Duodenal mucosa (tissue), 2 donors: ENCODE results near the gene CD44.

Experiments
- H3K27ac ChIP-seq: one replicate; pipeline ENCODE4 v1.7.0; 2013; ENCODE audit warnings: low read depth, low read length
- H3K27me3 ChIP-seq, 2 donors: one replicate each; pipeline ENCODE4 v1.7.0; 2013; ENCODE audit warnings: low read length in 2 of 2, control low read depth in 1 of 2; ENCODE audit not compliant: insufficient read depth in 2 of 2, control insufficient read depth in 1 of 2
- H3K36me3 ChIP-seq, 2 donors: one replicate each; pipeline ENCODE4 v1.7.0; 2013; ENCODE audit warnings: low read length in 2 of 2, control low read depth in 1 of 2; ENCODE audit not compliant: insufficient read depth in 2 of 2, control insufficient read depth in 1 of 2
- H3K4me1 ChIP-seq, 2 donors: one replicate each; pipeline ENCODE4 v1.7.0; 2013; ENCODE audit warnings: low read length in 2 of 2, control low read depth in 1 of 2; ENCODE audit not compliant: insufficient read depth in 2 of 2, control insufficient read depth in 1 of 2
- H3K4me3 ChIP-seq, 2 donors: one replicate each; pipeline ENCODE4 v1.7.0; 2013; ENCODE audit warnings: low read length in 2 of 2, low read depth in 1 of 2
- H3K9ac ChIP-seq, 2 donors: one replicate each; pipeline ENCODE4 v1.7.0; 2013; ENCODE audit warnings: low read length in 2 of 2, low read depth in 1 of 2
- H3K9me3 ChIP-seq, 2 donors: one replicate each; pipeline ENCODE4 v1.7.0; 2013; ENCODE audit warnings: low read length in 2 of 2, control low read depth in 1 of 2; ENCODE audit not compliant: control insufficient read depth in 1 of 2

Gene CD44

GRCh38 chr11:35253237-35253636 is 114.3 kb downstream of the CD44 start:
- H3K4me3 ChIP-seq = no peak overlapping the region

DNA sequence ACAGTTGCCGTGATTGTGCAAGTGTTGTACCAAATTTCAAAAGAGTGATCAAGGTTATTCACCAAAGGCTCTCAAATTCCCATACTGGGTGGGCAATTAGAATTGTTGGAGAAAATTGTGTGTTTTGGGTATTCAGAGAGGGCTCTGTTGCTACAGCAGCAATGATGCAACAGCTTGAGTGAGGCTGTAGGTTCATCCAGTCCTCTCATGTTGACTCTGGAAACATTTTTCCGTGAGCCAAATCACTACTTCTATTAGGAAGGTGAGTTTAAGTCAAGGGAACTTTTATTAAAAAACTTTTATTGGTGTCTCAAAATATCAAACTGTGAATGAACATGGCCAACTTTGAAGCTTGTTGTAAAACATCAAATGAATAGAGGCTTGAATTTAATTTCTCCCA is 116.5 kb downstream of the CD44 start:
- Histone ChIP-seq H3K4me3 (no peak overlapping the region), H3K27ac (no peak overlapping the region), H3K4me1 (peaks cover 0 to 4% of the 10 kb centered on the region in 2 donors), H3K36me3 (no peaks in the 10 kb centered on the region), H3K9me3 (no peaks in the 10 kb centered on the region), H3K27me3 (no peaks in the 10 kb centered on the region), H3K9ac (no peak overlapping the region)

More at GRCh38 chr11:35253237-35253636, 114.3 kb downstream of the CD44 start:
- Histone ChIP-seq H3K4me1 (peaks cover 0 to 4% of the 10 kb centered on the region in 2 donors), H3K27me3 (no peaks in the 10 kb centered on the region), H3K27ac (no peak overlapping the region), H3K9me3 (peaks cover 0 to 2% of the 10 kb centered on the region in 2 donors), H3K9ac (no peak overlapping the region), H3K36me3 (no peaks in the 10 kb centered on the region)

DNA sequence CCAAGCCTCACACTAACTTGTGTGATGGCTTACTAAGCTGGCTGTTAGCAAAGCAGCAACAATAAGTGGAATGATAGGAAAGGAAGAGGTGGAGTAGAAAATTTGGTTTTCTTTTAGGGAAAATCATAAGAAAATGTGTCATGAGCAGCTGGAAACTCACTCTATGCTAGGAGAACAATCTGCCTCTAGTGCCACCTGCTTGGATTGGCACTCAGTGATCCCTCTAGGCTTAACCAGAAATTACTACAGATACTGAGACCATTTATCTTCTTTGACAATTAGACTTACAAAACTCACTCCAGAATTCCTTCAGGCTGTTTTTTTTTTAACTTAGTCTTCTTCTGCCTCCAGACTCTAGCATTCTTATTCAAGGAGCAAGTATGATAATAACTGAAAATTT is 117.3 kb downstream of the CD44 start:
- Histone ChIP-seq H3K27ac (no peak overlapping the region), H3K9me3 (no peaks in the 10 kb centered on the region), H3K4me3 (no peak overlapping the region), H3K4me1 (peaks cover 0 to 4% of the 10 kb centered on the region in 2 donors), H3K9ac (no peak overlapping the region), H3K36me3 (no peaks in the 10 kb centered on the region), H3K27me3 (no peaks in the 10 kb centered on the region)

DNA sequence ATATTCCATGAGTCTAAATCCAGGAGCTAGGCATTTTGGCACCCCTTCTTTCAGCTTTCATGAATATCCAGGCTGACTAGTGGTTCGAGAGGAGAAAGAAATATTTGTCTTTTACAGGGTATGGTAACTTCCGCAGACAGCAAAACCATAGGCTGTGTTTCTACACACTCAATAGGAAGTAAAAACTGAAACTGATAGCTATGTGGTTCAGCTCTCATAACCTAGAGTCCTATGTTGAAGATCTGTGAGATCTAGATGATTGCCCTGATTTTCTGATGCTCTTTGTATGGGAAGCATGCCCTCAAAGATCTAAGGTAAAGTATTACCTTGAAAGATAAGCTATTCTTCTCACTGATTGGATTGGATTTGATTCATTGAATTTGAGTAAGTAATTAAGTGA is 118.3 kb downstream of the CD44 start:
- no peak overlapping the region for H3K27ac ChIP-seq
- no peak overlapping the region for H3K9ac ChIP-seq
- no peak overlapping the region for H3K4me3 ChIP-seq
- H3K27me3 ChIP-seq = no peaks in the 10 kb centered on the region
- H3K4me1 ChIP-seq = peaks cover 0 to 4% of the 10 kb centered on the region in 2 donors
- H3K9me3 ChIP-seq = no peaks in the 10 kb centered on the region
- H3K36me3 ChIP-seq = no peaks in the 10 kb centered on the region

DNA sequence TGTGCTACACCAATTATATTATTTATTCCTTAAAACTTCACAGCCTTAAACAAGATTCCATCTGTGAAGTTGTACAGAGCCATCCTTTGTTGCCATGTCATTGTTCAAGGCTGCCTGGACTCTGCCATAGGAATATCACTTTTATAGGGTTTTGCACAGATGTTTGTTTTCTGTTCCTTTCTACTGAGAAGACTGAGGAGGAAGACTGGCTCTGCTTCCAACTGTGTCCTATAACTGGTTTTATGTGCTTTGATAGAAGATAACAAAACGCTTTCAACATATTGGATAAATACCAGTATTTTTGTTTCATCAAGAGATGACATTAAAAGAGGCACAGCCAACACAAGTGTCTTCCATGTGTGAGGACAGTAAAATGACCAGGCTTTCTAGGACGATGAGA is 120.6 kb downstream of the CD44 start:
- peaks cover 0 to 4% of the 10 kb centered on the region in 2 donors for H3K4me1 ChIP-seq
- H3K9ac ChIP-seq = no peak overlapping the region
- no peaks in the 10 kb centered on the region for H3K27me3 ChIP-seq

DNA sequence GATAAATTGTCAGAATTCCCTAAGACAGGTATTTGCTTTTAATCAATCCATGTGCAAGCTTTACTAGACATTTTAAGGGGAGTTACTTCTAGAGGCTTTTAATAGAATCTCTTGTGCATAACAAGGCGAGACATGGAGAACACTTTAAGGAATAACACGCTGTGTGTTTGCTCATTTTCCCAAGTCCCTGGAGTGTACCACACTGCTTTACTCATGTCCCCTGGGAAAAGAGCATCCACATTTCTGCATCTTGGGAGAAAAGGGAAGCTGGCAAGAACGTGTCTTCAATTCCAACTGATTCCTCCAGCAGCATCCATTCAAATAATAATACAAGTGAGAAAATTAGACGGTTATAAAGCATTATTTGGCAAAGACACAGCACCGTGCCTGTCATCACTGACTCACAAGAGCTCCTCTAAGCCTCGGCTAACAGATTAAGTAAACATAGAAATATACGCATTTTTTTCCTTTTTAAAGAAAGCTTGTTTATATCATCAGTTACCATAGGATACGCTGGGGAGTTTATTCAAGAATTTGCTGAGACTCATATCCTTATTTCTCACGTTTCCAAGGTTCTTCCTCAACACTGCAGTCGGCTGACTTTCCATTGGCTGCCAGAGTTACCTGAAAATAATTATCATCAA is 121.5 kb downstream of the CD44 start:
- Histone ChIP-seq H3K27me3 (no peaks in the 10 kb centered on the region), H3K4me1 (peaks cover 0 to 4% of the 10 kb centered on the region in 2 donors), H3K9me3 (no peaks in the 10 kb centered on the region), H3K9ac (no peak overlapping the region), H3K4me3 (no peak overlapping the region), H3K36me3 (no peaks in the 10 kb centered on the region), H3K27ac (no peak overlapping the region)

More for the DNA sequence above, 120.6 kb downstream of the CD44 start:
- Histone ChIP-seq H3K4me3 (no peak overlapping the region), H3K36me3 (no peaks in the 10 kb centered on the region), H3K27ac (no peak overlapping the region), H3K9me3 (no peaks in the 10 kb centered on the region)

GRCh38 chr11:35261197-35261596 is 122.2 kb downstream of the CD44 start:
- Histone ChIP-seq H3K27ac (no peak overlapping the region), H3K36me3 (no peaks in the 10 kb centered on the region), H3K27me3 (no peaks in the 10 kb centered on the region), H3K9ac (no peak overlapping the region), H3K9me3 (no peaks in the 10 kb centered on the region), H3K4me3 (no peak overlapping the region), H3K4me1 (peaks cover 0 to 4% of the 10 kb centered on the region in 2 donors)

DNA sequence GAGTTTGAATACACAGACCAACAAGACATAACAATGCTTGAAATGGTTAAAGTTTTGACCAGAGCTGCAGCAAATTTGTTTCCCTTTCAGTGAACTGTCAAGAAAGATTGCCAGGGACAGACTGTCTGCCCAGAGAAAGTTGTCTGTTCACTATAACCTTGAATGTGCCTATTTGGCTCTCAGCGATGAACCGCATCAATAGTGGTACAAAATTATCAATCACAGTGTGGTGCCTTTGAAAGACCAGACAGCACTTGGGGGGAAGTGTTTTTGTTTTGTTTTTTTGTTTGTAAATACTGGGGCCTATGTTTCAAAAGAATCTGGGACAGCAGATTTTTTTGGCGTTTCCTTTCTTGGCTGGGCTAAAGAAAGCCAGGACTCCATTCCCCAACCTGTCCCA is 123.1 kb downstream of the CD44 start:
- Histone ChIP-seq H3K9me3 (no peaks in the 10 kb centered on the region), H3K36me3 (no peaks in the 10 kb centered on the region), H3K4me3 (no peak overlapping the region), H3K27ac (no peak overlapping the region), H3K4me1 (peaks cover 0 to 3% of the 10 kb centered on the region in 2 donors), H3K27me3 (no peaks in the 10 kb centered on the region), H3K9ac (no peak overlapping the region)

GRCh38 chr11:35262735-35263134 is 123.8 kb downstream of the CD44 start:
- no peak overlapping the region for H3K9ac ChIP-seq
- no peaks in the 10 kb centered on the region for H3K27me3 ChIP-seq
- H3K36me3 ChIP-seq = no peaks in the 10 kb centered on the region
- H3K27ac ChIP-seq = no peak overlapping the region
- no peak overlapping the region for H3K4me3 ChIP-seq
- H3K4me1 ChIP-seq = no peaks in the 10 kb centered on the region
- H3K9me3 ChIP-seq = no peaks in the 10 kb centered on the region

- no peaks in the 10 kb centered on the region for H3K9me3 ChIP-seq
- H3K27ac ChIP-seq = no peak overlapping the region
Observed at GRCh38 chr11:35265755-35266454, 126.9 kb downstream of the CD44 start.

More at GRCh38 chr11:35265755-35266454, 126.9 kb downstream of the CD44 start:
- Histone ChIP-seq H3K36me3 (no peaks in the 10 kb centered on the region), H3K9ac (no peak overlapping the region), H3K4me1 (no peaks in the 10 kb centered on the region), H3K4me3 (no peak overlapping the region), H3K27me3 (no peaks in the 10 kb centered on the region)
